SK-N-SH (cell line): ENCODE measurements around the gene SLC35G6. TPM values are rescaled to one million over a fixed set of nuclear protein-coding genes. Genes with fewer than 3 reads are reported as not detected.
"Not testable (repeated sequence)": the region's sequence is repeated elsewhere in the genome, so short reads cannot be mapped to it uniquely, and the experiment has no call there.

ENCODE experiments used
- CTCF ChIA-PET: fragments of 300-600, 350-600 bp; formaldehyde crosslinking; extraction: SDS; loops from one replicate; lab custom pipeline; 2021; lab: Yijun Ruan, JAX
- POLR2A ChIA-PET: fragments of 350-600 bp; sonication (Branson Sonifier 250); formaldehyde crosslinking; extraction: SDS; loops from one replicate; lab custom pipeline; 2020; ENCODE audit warnings: antibody characterized with exemption, inconsistent platforms; lab: Yijun Ruan, JAX
- DNase-seq: peaks from one replicate; pipeline ENCODE4 v3.0.0; 2012
- H2AFZ ChIP-seq: fragments of 200-600 bp; sonication (generic); 2 replicates; pipeline ENCODE4 v1.8.1; 2016; ENCODE audit warnings: antibody characterized with exemption, mild to moderate bottlenecking, low read depth
- H3F3A ChIP-seq: fragments of 200-600 bp; sonication (generic); replicated peaks from 2 replicates; pipeline ENCODE3; 2016; ENCODE audit warnings: antibody characterized with exemption, mild to moderate bottlenecking; ENCODE audit not compliant: insufficient read depth
- H3K27ac ChIP-seq, 2 experiments: fragments of 200-500 bp in 1 of 2; fragments of 200-600 bp in 1 of 2; sonication (Bioruptor generic) in 1 of 2; sonication (generic), shearing (Covaris generic) in 1 of 2; 2 replicates each; pipeline versions ENCODE4 v1.5.1 to v1.6.1; 2014 to 2016; ENCODE audit warnings: low read depth in 2 of 2, inconsistent platforms in 1 of 2, low read length in 1 of 2, mild to moderate bottlenecking in 1 of 2, mixed read lengths in 1 of 2
- H3K27me3 ChIP-seq: fragments of 200-600 bp; sonication (generic), shearing (Covaris generic); 2 replicates; pipeline ENCODE4 v1.6.1; 2016; ENCODE audit warnings: mixed run types; ENCODE audit not compliant: insufficient read depth
- H3K36me3 ChIP-seq, 2 experiments: fragments of 200-500 bp in 1 of 2; fragments of 200-600 bp in 1 of 2; sonication (Bioruptor generic) in 1 of 2; sonication (generic) in 1 of 2; replicated peaks in 1 of 2; 2 replicates each; pipeline versions ENCODE3 to v1.5.1; 2014 to 2016; ENCODE audit warnings: low read length in 1 of 2, mild to moderate bottlenecking in 1 of 2; ENCODE audit not compliant: insufficient read depth in 2 of 2, control insufficient read depth in 1 of 2
- H3K4me1 ChIP-seq, 2 experiments: fragments of 200-500 bp in 1 of 2; fragments of 200-600 bp in 1 of 2; sonication (Bioruptor generic) in 1 of 2; sonication (generic), shearing (Covaris generic) in 1 of 2; 2 replicates each; pipeline versions ENCODE4 v1.5.1 to v1.6.1; 2014 to 2016; ENCODE audit warnings: low read depth in 1 of 2, low read length in 1 of 2, mixed run types in 1 of 2; ENCODE audit not compliant: insufficient read depth in 2 of 2, control insufficient read depth in 1 of 2
- H3K4me2 ChIP-seq: fragments of 200-600 bp; sonication (generic), shearing (Covaris generic); 2 replicates; pipeline ENCODE4 v1.6.1; 2017; ENCODE audit warnings: mixed run types
- H3K4me3 ChIP-seq, 2 experiments: fragments of 200-500 bp in 1 of 2; fragments of 200-600 bp in 1 of 2; sonication (Bioruptor generic) in 1 of 2; sonication (generic), shearing (Covaris generic) in 1 of 2; 2 replicates each; pipeline versions ENCODE4 v1.5.1 to v1.8.1; 2014 to 2016; ENCODE audit warnings: low read depth in 2 of 2, inconsistent platforms in 1 of 2, low read length in 1 of 2, mild to moderate bottlenecking in 1 of 2, mixed read lengths in 1 of 2, moderate library complexity in 1 of 2
- H3K79me2 ChIP-seq: fragments of 200-600 bp; sonication (generic); 2 replicates; pipeline ENCODE4 v1.8.1; 2017; ENCODE audit warnings: mild to moderate bottlenecking; ENCODE audit not compliant: insufficient read depth
- H3K9ac ChIP-seq: fragments of 200-600 bp; sonication (generic); 2 replicates; pipeline ENCODE4 v1.6.1; 2017; ENCODE audit warnings: mixed run types
- H3K9me2 ChIP-seq: fragments of 200-600 bp; sonication (generic); 2 replicates; pipeline ENCODE4 v1.6.1; 2017; ENCODE audit warnings: mixed run types
- H3K9me3 ChIP-seq: fragments of 200-600 bp; sonication (generic); 2 replicates; pipeline ENCODE4 v1.6.1; 2017; ENCODE audit warnings: mixed run types, mild to moderate bottlenecking, moderate library complexity
- H4K20me1 ChIP-seq: fragments of 200-600 bp; sonication (generic); 2 replicates; pipeline ENCODE4 v1.6.1; 2017; ENCODE audit warnings: mild to moderate bottlenecking, mixed run types; ENCODE audit not compliant: insufficient read depth
- CTCF ChIP-seq: fragments of 200-600 bp; sonication (generic); IDR thresholded peaks from 2 replicates; pipeline ENCODE4 v1.6.1; 2017; ENCODE audit warnings: antibody characterized with exemption, mild to moderate bottlenecking, moderate library complexity
- EZH2phosphoT487 ChIP-seq: fragments of 200-600 bp; sonication (generic); IDR thresholded peaks from 2 replicates; pipeline ENCODE4 v1.6.1; 2017; ENCODE audit warnings: low read depth, mixed run types, mild to moderate bottlenecking, antibody characterized with exemption, moderate library complexity, borderline replicate concordance
- FOXM1 ChIP-seq: IDR thresholded peaks from 2 replicates; pipeline ENCODE4 v1.4.0; 2012; ENCODE audit warnings: low read depth, mild to moderate bottlenecking
- JUND ChIP-seq: IDR thresholded peaks from 2 replicates; pipeline ENCODE4 v1.4.0; 2012
- TAF1 ChIP-seq: IDR thresholded peaks from 2 replicates; pipeline ENCODE4 v1.6.1; 2012; ENCODE audit warnings: low read depth, mild to moderate bottlenecking, low read length, moderate library complexity, borderline replicate concordance
- TCF12 ChIP-seq: IDR thresholded peaks from 2 replicates; pipeline ENCODE4 v1.4.0; 2012
- USF2 ChIP-seq: fragments of 150-350 bp; IDR thresholded peaks from 2 replicates; pipeline ENCODE4 v1.6.1; 2017; ENCODE audit warnings: antibody characterized with exemption, low read length, low read depth, borderline replicate concordance
- WGBS: methylation state at CpG from one replicate; pipeline ENCODE4 v1.1.6; 2017; ENCODE audit warnings: low lambda C conversion rate; 5-methylcytosine and 5-hydroxymethylcytosine counted together
- polyA plus RNA-seq, 3 experiments: library from polyadenylated mRNA; depleted of rRNA; stranded (reverse); fragments of >200 nt; gene quantifications; 2 replicates each; pipeline ENCODE4 v1.2.3, GENCODE V29; 2012
- TF ChIP-seq, protein P1 (sequence below): IDR thresholded peaks from 2 replicates; pipeline ENCODE4 v1.6.1; 2012; ENCODE audit warnings: mild to moderate bottlenecking, low read depth, low read length, moderate library complexity
- TF ChIP-seq, protein P2 (sequence below): IDR thresholded peaks from 2 replicates; pipeline ENCODE4 v1.4.0; 2012; ENCODE audit warnings: low read depth
- TF ChIP-seq, protein P3 (sequence below): IDR thresholded peaks from 2 replicates; pipeline ENCODE4 v1.4.0; 2012; ENCODE audit warnings: low read depth, borderline replicate concordance

Gene SLC35G6
- polyA plus RNA-seq, 1 of the 3 experiments (the other 2 are of a cell fraction) = not detected

DNA sequence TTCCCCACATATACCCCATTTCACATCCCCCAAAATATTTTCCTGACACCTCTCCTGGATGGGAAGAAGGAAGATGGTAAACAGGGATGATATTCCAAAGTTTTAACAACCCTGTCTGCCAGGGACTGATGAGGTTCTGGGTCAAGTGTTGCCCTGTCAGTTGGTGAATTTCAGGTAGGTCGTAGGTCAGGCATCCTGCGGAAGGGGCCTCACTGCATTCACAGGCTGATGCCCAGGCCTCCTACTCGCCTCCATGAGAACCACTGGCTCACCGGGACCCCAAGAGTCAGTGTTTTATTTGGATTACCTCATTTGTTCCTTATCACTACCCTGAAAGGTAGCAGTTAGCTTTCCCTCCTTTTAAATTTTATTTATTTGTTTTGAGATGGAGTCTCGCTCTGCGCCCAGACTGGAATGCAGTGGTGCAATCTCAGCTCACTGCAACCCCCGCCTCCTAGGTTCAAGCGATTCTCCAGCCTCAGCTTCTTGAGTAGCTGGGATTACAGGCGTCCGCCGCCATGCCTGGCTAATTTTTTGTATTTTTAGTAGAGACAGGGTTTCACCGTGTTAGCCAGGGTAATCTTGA lies 12.3 kb upstream of the SLC35G6 start (continued):
- no peak for TF ChIP-seq TAF1
- TF ChIP-seq, protein P1, sequence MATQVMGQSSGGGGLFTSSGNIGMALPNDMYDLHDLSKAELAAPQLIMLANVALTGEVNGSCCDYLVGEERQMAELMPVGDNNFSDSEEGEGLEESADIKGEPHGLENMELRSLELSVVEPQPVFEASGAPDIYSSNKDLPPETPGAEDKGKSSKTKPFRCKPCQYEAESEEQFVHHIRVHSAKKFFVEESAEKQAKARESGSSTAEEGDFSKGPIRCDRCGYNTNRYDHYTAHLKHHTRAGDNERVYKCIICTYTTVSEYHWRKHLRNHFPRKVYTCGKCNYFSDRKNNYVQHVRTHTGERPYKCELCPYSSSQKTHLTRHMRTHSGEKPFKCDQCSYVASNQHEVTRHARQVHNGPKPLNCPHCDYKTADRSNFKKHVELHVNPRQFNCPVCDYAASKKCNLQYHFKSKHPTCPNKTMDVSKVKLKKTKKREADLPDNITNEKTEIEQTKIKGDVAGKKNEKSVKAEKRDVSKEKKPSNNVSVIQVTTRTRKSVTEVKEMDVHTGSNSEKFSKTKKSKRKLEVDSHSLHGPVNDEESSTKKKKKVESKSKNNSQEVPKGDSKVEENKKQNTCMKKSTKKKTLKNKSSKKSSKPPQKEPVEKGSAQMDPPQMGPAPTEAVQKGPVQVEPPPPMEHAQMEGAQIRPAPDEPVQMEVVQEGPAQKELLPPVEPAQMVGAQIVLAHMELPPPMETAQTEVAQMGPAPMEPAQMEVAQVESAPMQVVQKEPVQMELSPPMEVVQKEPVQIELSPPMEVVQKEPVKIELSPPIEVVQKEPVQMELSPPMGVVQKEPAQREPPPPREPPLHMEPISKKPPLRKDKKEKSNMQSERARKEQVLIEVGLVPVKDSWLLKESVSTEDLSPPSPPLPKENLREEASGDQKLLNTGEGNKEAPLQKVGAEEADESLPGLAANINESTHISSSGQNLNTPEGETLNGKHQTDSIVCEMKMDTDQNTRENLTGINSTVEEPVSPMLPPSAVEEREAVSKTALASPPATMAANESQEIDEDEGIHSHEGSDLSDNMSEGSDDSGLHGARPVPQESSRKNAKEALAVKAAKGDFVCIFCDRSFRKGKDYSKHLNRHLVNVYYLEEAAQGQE = no peak

GRCh38 chr17:7469843-7470242 lies 11.4 kb upstream of the SLC35G6 start:
- POLR2A ChIA-PET, CTCF ChIA-PET: not testable (repeated sequence)
- H4K20me1 ChIP-seq = peaks cover 35% of the 10 kb centered on the region

GRCh38 chr17:7470457-7470973 lies 10.7 kb upstream of the SLC35G6 start:
- H3K36me3 ChIP-seq, H3K4me2 ChIP-seq, DNase-seq, H3K4me3 ChIP-seq, CTCF ChIA-PET, POLR2A ChIA-PET, H3F3A ChIP-seq, H3K9ac ChIP-seq, H3K9me3 ChIP-seq, H3K27ac ChIP-seq, H3K9me2 ChIP-seq, H2AFZ ChIP-seq, H3K27me3 ChIP-seq: not testable (repeated sequence)
- Histone ChIP-seq H3K4me1 (peaks cover 4 to 12% of the 10 kb centered on the region in 2 experiments; a peak in 1 of 4 replicates), H3K79me2 (peaks cover 94% of the 10 kb centered on the region), H4K20me1 (peaks cover 41% of the 10 kb centered on the region)
- WGBS = 94% methylated on average over 8 of the region's 8 CpGs

More at GRCh38 chr17:7469843-7470242, 11.4 kb upstream of the SLC35G6 start:
- not testable (repeated sequence) for H3K9me2 ChIP-seq, H3K4me2 ChIP-seq, DNase-seq, H3K9me3 ChIP-seq, H3F3A ChIP-seq, H3K27ac ChIP-seq, H3K36me3 ChIP-seq, H2AFZ ChIP-seq, H3K4me3 ChIP-seq, H3K27me3 ChIP-seq, H3K9ac ChIP-seq
- Histone ChIP-seq H3K79me2 (peaks cover 88% of the 10 kb centered on the region), H3K4me1 (peaks cover 4 to 12% of the 10 kb centered on the region in 2 experiments; a peak in 1 of 4 replicates)
- WGBS = 98% methylated on average over 12 of the region's 12 CpGs

GRCh38 chr17:7471729-7472128 lies 9.5 kb upstream of the SLC35G6 start:
- H3K79me2 ChIP-seq = peaks cover 100% of the 10 kb centered on the region
- H3K27me3 ChIP-seq = no peaks in the 10 kb centered on the region
- WGBS = 100% methylated on average over 2 of the region's 2 CpGs
- H3K4me3 ChIP-seq = no peak overlapping the region
- ChIA-PET POLR2A (no interaction called here), CTCF (interaction anchor here (1.0 kb wide), 1 partner anchor 115 kb away, joined by 3 read pairs; no protein-coding TSS in a partner anchor)
- no peak overlapping the region for H2AFZ ChIP-seq
- no peaks in the 10 kb centered on the region for H3K9me3 ChIP-seq
- H3K9me2 ChIP-seq = no peaks in the 10 kb centered on the region
- H3F3A ChIP-seq = peaks cover 15% of the 10 kb centered on the region
- H3K4me2 ChIP-seq = no peak overlapping the region
- H3K27ac ChIP-seq = no peak overlapping the region
- H3K9ac ChIP-seq = no peak overlapping the region
- no peak for DNase-seq
- H3K36me3 ChIP-seq = peaks cover 4% of the 10 kb centered on the region in 2 experiments
- peaks cover 53% of the 10 kb centered on the region for H4K20me1 ChIP-seq
- H3K4me1 ChIP-seq = peaks cover 4 to 16% of the 10 kb centered on the region in 2 experiments; a peak in 2 of 4 replicates
- TF ChIP-seq, protein P2, sequence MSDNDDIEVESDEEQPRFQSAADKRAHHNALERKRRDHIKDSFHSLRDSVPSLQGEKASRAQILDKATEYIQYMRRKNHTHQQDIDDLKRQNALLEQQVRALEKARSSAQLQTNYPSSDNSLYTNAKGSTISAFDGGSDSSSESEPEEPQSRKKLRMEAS = no peak
- no peak for TF ChIP-seq EZH2phosphoT487
- no peak for TF ChIP-seq JUND
- TF ChIP-seq, protein P3, sequence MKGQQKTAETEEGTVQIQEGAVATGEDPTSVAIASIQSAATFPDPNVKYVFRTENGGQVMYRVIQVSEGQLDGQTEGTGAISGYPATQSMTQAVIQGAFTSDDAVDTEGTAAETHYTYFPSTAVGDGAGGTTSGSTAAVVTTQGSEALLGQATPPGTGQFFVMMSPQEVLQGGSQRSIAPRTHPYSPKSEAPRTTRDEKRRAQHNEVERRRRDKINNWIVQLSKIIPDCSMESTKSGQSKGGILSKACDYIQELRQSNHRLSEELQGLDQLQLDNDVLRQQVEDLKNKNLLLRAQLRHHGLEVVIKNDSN = no peak
- no peak for TF ChIP-seq CTCF
- TF ChIP-seq TCF12 = no peak
- TF ChIP-seq TAF1 = no peak
- TF ChIP-seq FOXM1 = no peak
- no peak for TF ChIP-seq USF2
